Measurements from ENCODE around the gene B4GALT6. TPM values are rescaled to one million over a fixed set of nuclear protein-coding genes. Genes with fewer than 3 reads are reported as not detected.

Gene B4GALT6
- total and polyA plus RNA-seq, 2 of the 8 experiments (the other 6 are each of a cell fraction or from before 2014, with no cell fraction given): 6.3 to 41.5 TPM

DNA sequence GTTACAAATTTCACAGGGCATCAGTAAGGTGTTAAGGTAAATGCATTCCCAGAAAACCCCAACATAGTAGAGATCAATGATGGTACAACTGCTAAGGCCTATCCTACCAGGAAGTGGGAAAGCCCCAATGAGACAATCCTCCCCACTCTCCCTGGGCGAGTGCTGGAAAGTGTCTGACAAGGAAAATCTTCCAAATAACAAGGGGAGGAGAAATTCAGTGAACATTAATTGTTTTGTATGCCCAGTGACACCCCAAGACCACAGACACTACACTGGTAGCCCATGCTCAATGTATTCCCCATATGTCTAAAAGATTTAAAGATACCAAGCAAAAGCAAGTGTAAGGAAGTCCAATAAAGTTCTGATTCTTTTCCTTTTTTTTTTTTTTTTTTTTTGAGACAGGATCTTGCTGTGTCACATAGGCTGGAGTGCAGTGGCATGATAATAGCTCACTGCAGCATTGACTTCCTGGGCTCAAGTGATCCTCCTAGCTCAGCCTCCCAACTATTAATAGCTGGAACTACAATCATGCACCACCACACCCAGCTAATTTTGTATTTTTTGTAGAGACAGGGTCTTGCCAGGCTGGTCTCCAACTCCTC is 24.7 kb downstream of the B4GALT6 start:
- Histone ChIP-seq H3K4ac (replicated peaks; ENCODE audit: insufficient read length, low read depth, low read length) (no peak overlapping the region), H3K9me3 (ENCODE audit: insufficient read depth in 2 of 2, low read depth in 1 of 2, low read length in 1 of 2) (no peaks in the 10 kb centered on the region), H2BK5ac (ENCODE audit: low read depth, low read length) (no peak overlapping the region), H3K27ac (ENCODE audit: low read depth, low read length) (no peak overlapping the region), H3K27me3 (replicated peaks in 1 of 4; ENCODE audit: control insufficient read depth in 3 of 4, extremely low read depth in 1 of 4, insufficient read depth in 3 of 4, low read length in 3 of 4) (no peaks in the 10 kb centered on the region), H3K14ac (ENCODE audit: insufficient read length) (no peak overlapping the region), H3K23ac (ENCODE audit: insufficient read length) (no peak overlapping the region), H2BK12ac (ENCODE audit: low read depth, low read length) (no peak overlapping the region), H2BK20ac (ENCODE audit: low read length) (no peak overlapping the region), H3K4me1 (replicated peaks in 1 of 4; ENCODE audit: control insufficient read depth in 3 of 4, insufficient read depth in 4 of 4, low read length in 3 of 4) (peaks cover 0 to 7% (median 2%) of the 10 kb centered on the region in 4 experiments; a peak in 2 of 7 replicates), H4K20me1 (replicated peaks in 1 of 2; ENCODE audit: control insufficient read depth in 1 of 2, insufficient read depth in 2 of 2, low read length in 2 of 2) (peaks cover 0 to 1% of the 10 kb centered on the region in 2 experiments), H3K4me2 (ENCODE audit: insufficient read depth in 1 of 2, low read depth in 2 of 2, low read length in 2 of 2) (no peak overlapping the region), H4K5ac (ENCODE audit: insufficient read length, low read depth, low read length) (no peak overlapping the region), H2AFZ (ENCODE audit: low read length) (no peak overlapping the region), H3K79me1 (ENCODE audit: low read depth, low read length) (no peaks in the 10 kb centered on the region; the same call in 1 of the 2 replicates), H4K8ac (ENCODE audit: extremely low read depth, insufficient read depth, low read length) (no peak overlapping the region), H3K79me2 (ENCODE audit: control insufficient read depth in 1 of 2, insufficient read depth in 2 of 2, low read length in 2 of 2) (0 out of 4 replicates have a peak, but pooled peaks cover 0 to 2% of the 10 kb centered on the region in 2 experiments), H3K56ac (replicated peaks; ENCODE audit: insufficient read length, low read depth, low read length) (no peak overlapping the region), H3K9ac (replicated peaks in 1 of 4; ENCODE audit: extremely low read depth in 1 of 4, low read depth in 3 of 4, low read length in 3 of 4) (no peak overlapping the region), H2AK5ac (ENCODE audit: low read depth, low read length) (no peak overlapping the region), H2BK15ac (ENCODE audit: low read length) (no peak overlapping the region), H3K23me2 (ENCODE audit: low read depth, low read length) (no peaks in the 10 kb centered on the region), H3K18ac (ENCODE audit: extremely low read depth, low read length) (no peak overlapping the region), H4K91ac (replicated peaks; ENCODE audit: insufficient read length, low read length) (no peak overlapping the region), H3K4me3 (ENCODE audit: extremely low read depth in 1 of 4, insufficient read depth in 2 of 4, low read depth in 3 of 4, low read length in 4 of 4) (no peak overlapping the region), H3K36me3 (ENCODE audit: control insufficient read depth in 2 of 4, insufficient read depth in 4 of 4, low read length in 3 of 4) (peaks cover 0 to 4% (median 0%) of the 10 kb centered on the region in 4 experiments; a peak in 2 of 8 replicates), H2BK120ac (replicated peaks; ENCODE audit: low read depth, low read length) (no peak overlapping the region)
- POLR2A ChIA-PET (ENCODE audit: partially characterized antibody): no interaction called here
- DNase-seq (ENCODE audit: low read depth in 1 of 2, low spot score in 2 of 2) (no peak), FAIRE-seq (no peak)
- WGBS, 2 experiments (ENCODE audit: extremely low coverage in 1 of 2, insufficient coverage in 1 of 2, insufficient read length in 1 of 2, insufficient replicate concordance in 2 of 2, low coverage in 1 of 2, low lambda C conversion rate in 2 of 2, missing lambda C conversion rate in 1 of 2): 76% methylated on average over 1 of the region's 1 CpG; no CpG with 5 or more reads in 1 of the 2 experiments
- CTCF ChIA-PET (ENCODE audit: partially characterized antibody): interaction anchor here (0.7 to 0.9 kb wide), 2 partner anchors 10 to 13 kb away, joined by 3 to 4 read pairs; no protein-coding TSS in a partner anchor
- TF ChIP-seq SP4 (IDR thresholded peaks at IDR 0.05; ENCODE audit: low read length) (no peak), KDM1A (IDR thresholded peaks at IDR 0.05; ENCODE audit: borderline replicate concordance, low read length) (no peak), RXRA (IDR thresholded peaks at IDR 0.05; ENCODE audit: insufficient read depth, low read depth, low read length) (no peak), CBX5 (IDR thresholded peaks at IDR 0.05; ENCODE audit: low read depth, low read length) (no peak), NRF1 (IDR thresholded peaks at IDR 0.05; ENCODE audit: low read depth, low read length) (no peak)
- TF ChIP-seq, protein P1, sequence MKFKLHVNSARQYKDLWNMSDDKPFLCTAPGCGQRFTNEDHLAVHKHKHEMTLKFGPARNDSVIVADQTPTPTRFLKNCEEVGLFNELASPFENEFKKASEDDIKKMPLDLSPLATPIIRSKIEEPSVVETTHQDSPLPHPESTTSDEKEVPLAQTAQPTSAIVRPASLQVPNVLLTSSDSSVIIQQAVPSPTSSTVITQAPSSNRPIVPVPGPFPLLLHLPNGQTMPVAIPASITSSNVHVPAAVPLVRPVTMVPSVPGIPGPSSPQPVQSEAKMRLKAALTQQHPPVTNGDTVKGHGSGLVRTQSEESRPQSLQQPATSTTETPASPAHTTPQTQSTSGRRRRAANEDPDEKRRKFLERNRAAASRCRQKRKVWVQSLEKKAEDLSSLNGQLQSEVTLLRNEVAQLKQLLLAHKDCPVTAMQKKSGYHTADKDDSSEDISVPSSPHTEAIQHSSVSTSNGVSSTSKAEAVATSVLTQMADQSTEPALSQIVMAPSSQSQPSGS (IDR thresholded peaks at IDR 0.05; ENCODE audit: low read length): no peak

Measured in H1 (cell line).